Measurements from ENCODE around the gene MYO7B.

The MYO7B gene

DNA sequence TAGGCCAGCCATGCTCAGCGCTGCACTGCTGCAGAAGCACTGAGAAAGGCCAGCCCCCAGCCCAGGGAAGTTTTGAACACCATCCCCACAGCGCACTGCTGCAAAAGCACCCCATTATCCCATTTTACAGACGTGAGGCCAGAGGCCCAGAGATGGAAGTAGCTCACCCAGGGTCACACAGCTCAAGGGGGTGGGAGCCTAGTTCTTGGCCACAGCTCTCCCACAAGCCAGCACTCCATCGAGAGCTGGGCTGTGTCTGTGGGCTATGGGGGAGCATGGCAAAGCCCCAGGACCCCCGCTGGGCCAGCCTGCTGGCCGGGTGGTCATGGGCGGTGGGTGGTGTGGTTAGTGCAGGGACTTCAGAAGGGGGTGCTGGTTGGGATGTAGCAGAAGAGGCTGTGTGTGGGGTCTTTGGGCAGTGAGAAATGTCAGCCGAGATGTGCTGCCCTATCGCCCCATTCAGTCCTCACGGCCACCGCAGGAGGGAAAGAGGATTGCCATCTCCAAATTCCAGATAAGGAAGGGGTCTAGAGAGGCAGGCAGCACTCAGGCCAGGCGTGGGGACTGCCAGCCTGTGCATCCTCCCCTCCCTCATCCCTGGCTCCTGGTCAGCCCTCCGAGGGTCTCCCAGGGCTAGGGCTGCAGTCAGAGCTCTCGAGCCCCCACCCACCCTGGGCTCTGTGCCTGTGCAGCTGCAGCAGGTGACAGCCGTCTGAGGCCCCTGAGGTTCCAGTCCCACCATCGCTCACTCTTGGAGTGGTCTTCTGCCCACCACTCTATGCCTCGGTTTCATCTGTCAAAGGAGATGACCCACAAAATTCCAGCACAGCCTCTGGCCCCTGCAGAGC, 93.5 kb downstream of the MYO7B start:
- DNase-seq = no peak

DNA sequence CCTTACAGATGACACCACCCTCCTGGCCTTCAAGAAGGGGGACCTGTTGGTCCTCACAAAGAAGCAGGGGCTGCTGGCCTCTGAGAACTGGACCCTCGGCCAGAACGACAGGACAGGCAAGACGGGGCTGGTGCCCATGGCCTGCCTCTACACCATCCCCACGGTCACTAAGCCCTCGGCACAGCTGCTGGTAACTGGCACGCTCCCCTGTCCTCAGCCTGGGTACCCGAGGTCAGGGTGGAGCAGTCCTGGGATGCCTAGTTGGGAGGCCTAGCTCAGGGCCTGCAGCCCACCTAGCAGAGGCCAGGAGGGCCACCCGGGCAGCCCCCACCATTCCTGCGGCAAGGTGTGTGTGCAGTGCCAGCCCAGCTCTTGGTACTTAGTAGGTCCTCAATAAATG, 94.2 kb downstream of the MYO7B start:
- DNase-seq = no peak

DNA sequence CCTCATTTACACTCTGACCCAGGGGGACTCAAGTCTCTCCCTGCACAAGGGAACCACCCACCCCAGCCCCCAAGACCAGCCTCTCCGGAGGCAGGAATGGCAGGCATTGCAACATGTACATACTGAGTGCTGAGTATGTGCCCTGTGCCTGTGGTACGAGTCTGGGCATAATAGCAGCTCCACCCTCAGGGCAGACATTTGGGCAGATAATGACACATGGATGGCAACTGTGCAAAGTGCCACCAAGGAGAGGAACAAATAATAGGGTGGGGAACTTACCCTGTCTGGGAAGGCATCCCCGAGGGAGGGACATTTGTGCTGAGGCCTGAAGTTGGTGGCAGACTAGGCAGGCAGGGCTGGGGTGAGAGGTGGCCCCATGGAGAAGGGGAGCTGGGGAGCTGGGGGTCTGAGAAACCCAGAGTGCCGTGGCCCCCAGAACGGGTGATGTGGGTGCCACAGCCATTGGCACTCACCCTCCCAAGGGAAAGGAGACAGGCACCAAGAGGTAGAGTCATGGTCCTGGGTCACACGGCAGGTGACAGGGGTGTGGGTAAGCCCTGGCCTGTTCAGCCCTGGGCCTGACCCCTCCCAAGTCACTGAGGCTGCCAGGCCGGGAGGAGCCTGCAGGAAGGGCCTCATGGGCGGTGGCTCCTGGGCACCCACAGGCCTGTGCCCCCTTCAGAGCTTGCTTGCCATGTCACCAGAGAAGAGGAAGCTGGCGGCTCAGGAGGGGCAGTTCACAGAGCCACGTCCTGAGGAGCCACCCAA, 94.8 kb downstream of the MYO7B start:
- DNase-seq = no peak

DNA sequence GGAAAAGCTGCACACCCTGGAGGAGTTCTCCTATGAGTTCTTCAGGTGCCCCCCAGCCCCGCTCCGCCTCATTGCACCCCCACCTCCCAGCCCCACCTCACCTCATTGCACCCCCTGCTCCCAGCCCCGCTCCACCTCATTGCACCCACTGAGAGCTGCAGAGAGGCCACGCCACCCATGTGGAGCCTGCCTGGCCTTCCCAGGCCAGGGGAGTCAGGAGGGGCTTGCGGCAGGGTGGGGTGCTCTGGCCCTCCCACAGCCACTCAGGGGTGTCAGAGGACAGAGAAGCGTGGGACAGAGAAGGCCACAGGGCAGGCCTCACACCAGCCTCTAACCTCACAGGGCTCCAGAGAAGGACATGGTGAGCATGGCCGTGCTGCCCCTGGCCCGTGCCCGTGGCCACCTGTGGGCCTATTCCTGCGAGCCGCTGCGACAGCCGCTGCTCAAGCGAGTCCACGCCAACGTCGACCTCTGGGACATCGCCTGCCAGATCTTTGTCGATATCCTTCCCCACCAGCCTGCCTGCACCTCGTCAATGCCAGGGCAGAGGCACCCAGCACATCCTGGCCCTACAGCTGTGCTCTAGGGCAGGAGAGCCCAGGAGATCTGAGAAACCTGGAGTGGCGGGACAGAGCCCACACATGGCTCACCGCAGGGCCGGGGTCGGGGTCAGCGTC, 95.5 kb downstream of the MYO7B start:
- DNase-seq = no peak

DNA sequence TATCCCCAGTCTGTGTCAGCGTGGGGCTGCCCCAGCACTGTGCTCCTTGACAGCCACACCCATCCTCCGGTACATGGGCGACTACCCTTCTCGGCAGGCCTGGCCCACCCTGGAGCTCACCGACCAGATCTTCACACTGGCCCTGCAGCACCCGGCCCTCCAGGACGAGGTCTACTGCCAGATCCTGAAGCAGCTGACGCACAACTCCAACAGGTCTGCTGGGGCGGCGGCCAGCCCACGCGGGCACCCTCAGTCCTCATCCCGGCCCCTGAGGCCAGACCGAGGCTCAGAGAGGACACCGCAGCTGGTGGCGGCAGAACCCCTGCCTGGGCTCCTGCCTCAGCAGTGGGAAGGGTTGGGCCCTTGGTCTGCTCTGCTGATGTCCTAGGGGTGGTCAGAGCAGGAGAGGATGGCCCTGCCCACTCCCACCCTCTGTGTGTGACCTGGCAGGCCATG, 96.1 kb downstream of the MYO7B start:
- DNase-seq = no peak

DNA sequence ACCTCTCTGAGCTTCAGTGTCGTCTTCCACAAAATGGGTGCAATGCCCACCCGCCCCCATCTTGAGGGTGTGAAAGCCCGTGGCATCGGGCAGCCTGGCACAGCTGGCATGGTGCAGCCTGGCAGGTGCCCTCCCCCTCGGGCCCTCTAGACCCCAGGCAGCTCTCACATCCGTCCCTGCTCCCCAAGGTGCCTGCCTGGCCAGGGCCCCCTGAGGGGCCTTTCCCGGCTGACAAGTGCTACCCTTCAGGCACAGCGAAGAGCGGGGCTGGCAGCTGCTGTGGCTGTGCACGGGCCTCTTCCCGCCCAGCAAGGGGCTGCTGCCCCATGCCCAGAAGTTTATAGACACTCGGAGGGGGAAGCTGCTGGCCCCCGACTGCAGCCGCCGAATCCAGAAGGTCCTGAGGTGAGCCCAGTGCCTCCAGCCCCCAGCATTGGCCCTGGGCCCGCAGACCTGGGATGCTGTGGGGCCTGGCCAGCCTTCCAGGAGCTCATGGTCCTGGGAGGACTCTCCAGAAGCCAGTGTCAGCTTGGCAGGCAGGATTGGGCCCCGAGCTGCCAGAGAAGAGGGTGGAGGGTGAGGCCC, 96.6 kb downstream of the MYO7B start:
- DNase-seq = no peak

DNA sequence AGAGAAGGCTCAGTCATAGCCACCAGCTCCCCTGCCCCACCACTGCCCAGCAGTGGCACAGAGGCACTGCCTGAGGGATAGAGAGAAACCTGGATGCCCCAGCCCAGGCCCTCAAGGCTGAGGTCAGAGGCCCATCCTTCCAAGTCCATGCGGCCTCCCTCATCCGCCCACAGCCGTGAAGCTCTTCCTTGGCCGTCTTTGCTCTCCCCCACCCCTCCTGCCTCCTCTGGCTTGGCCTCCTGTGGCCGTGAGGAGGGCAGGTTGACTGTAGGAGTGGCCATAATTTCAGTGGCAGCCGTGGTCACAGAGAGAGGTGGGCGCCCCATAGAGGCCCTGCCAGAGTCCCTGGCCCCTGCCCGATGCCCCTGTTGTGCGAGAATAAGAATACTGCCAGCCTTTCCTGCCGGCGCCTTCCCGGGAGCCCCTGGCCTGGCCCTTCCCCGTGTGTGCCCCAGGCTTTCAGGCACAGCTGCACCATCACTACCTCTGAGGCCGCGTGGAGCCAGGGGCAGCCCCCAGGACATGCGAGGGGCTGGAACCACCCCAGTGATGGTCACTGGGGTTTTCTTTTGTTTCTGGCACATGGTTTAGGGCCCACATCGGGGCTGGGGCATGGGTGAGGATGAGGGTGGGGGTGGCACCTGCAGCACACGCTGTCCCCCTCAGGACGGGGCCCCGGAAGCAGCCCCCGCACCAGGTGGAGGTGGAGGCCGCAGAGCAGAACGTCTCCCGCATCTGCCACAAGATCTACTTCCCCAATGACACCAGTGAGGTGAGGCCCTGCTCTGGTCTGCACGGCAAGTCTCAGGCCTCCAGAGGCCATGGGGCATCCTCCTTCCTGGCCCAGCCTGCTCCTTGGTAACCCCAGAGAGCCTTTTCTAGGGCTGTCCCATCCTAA, 97.4 kb downstream of the MYO7B start:
- DNase-seq = no peak

DNA sequence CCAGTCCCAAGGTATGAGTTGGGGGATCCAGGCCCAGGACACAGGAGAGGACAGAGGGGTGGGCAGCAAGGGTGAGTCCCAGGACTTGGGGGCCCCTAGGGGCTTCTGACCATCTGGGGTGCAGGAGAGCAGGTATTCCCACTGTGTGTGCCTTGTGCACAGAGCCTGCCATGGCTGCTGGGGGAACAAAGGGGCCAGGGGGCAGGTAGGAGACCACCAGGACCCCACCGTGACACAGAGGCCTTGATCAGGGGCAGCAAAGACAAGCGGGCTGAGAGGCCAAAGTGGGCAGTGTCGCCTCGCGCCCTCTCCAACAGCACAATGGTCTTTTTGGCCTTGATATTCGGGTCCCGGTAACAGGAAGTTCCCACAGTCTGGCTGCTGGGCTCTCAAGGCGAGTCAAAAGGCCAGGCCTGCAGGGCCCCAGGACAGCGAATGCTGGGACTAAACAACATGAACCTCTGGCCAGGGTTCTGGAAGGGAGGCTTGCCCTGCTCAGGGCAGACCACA, 98.1 kb downstream of the MYO7B start:
- no peak for DNase-seq

DNA sequence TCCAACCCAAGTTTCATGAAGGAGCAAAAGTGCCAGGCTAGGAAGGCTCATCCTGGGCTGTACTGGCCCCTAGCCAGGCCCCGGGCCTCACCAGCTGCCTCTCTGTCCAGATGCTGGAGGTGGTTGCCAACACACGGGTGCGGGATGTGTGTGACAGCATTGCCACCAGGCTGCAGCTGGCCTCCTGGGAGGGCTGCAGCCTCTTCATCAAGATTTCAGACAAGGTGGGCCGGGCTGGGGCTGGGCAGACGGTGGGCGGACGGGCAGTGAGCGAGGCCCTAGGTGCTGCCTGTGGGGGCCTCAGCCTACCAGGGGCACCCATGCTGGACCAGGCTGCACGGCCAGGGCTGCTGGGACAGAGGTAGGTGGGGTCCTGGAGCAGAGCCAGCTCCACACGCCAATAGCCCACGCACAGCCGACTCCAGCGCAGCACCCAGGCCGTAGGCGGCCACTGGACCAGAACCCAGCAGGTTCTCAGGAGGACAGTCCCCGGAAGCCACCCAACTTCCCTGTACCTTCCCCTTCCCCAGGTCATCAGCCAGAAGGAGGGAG, 98.7 kb downstream of the MYO7B start:
- DNase-seq = no peak

DNA sequence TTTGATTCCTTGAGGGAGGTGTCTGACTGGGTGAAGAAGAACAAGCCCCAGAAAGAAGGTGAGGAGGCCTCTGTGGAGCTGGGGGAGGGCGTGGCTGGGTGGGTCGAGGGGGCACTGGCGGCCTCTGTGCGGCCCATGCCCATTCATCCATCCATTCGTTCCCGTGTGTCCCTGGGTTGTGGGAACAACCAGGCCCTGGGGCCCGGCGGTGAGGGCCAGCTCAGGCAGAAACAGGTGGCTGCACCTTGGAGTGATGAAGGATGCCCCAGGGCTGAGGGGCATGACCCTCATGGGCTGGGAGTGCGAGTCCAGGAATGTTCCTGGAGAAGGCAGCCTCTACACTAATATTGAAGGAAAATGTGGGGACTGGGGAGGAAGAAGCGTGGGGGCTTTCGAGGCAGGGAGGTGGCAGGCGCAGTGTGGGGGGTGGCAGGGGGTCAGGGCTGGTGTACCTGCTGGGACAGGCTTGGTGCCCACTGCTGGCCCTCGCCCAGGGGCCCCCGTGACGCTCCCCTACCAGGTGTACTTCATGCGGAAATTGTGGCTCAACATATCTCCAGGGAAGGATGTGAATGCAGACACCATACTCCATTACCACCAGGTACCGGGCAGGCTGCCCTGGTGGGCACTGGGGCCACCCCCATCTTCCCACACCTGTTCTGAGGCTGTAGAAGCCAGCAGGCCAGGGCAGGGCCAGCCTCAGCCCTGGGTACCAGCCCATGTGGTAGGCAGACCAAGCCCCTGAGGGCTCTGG, 99.3 kb downstream of the MYO7B start:
- no peak for DNase-seq

DNA sequence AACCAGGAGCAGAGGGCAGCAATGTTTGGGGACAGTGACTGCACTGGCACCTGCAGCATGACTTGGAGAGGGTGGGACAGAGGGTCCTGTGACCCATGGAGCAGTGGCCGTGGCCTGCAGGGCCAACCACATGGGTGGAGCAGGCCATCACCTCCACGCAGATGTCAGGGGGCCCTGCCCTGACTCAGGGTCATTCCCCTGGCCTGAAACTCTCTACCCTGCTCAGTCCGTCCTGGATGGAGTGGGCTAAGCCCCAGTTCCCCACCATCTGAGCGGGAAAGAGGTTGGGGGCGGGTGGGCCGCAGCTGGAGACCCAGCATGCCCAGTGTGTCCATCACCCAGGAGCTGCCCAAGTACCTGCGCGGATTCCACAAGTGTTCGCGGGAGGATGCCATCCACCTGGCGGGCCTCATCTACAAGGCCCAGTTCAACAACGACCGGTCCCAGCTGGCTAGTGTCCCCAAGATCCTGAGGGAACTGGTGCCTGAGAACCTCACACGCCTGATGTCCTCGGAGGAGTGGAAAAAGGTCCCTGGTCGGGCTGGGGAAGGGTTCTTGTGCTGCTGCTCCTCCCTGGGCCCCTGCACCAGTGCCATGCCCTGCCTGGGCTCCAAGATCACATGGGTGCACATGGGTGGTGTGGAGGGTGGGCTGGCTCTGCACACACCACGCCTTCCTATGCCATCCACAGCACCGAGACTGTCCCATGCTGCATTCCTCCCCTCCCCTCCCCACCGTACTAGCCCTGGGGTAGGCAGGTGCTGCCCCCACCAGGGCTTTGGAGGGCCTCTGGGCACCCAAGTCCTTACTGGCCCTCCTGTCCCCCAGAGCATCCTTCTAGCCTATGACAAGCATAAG, 100.1 kb downstream of the MYO7B start:
- no peak for DNase-seq

DNA sequence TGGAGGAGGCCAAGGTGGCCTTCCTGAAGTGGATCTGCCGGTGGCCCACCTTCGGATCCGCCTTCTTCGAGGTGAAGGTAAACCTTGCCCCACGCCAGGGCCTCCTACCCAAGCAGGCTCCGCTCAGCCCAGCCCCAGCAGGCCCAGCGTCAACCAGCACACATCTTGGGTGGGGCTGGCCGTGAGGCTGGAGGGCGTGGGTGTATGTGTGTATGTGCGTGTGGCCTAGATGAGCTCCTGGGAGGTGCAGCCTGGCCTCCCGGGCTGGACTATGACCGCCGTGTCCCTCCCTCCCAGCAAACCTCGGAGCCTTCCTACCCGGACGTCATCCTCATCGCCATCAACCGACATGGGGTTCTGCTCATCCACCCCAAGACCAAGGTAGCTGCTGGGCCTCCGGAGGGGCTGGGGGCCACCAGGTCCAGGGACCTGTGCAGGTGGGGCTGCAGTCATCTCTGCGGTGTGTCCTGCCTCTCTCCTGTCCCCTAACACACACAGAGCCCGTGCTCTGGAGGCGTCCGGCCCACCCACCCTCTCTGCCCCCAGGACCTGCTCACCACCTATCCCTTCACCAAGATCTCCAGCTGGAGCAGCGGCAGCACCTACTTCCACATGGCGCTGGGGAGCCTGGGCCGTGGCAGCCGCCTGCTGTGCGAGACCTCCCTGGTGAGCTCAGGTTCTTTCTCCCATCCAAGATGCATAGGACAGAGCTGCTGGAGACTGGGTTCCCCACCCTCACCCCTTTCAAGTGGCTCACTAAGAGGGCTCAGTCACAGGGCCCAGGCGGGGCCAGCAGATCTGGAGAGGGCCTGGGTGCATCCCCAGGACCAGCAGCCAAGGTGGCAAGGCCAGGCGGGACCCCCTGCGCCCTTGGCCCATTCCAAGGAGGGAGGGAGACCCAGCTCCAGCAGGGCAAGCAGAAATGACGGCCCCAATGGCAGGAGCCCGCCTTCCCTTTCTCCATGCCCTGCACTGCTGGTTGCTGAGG, 101.1 kb downstream of the MYO7B start:
- no peak for DNase-seq

DNA sequence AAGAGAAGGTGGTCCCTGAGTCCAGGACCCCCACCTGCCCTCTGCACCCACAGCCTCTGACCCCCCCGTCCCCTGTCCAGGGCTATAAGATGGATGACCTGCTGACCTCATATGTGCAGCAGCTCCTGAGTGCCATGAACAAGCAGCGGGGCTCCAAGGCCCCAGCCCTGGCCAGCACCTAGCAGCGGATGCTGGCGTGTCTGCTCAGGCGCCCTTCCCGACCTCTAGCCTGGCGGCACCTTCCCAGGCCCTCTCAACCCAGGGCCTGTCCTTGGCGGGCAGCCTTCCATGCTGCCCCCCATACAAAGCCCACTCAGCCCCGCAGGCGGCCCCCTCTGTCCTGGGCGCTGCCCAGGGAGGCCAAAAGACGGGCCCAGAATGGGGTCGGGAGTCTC, 101.8 kb downstream of the MYO7B start:
- DNase-seq = no peak

DNA sequence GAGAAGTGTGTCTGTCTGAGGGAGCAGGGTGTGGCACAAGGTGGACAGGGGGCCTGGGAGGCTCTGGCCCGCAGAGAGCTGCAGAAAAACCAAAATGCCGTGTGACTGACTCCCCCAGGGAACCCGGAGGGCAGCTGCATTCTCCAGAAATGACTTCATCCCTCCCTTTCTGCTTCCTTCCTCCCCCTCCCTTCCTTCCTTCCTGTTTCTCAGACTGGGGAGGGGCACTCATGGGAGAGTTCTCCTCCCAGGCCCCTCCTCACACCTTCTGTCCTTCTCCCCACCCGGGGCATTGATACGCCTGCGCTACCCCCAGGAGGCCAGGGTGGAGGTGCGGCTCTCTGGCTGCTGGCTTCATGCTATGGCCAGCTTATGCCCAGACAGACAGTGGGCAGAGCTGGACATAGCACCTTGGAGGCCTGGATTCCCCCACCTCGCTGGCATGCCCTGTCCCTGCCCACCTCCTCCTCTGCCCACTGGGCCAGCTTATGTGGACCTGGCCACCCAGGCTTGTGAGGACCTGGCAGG, 102.3 kb downstream of the MYO7B start:
- no peak for DNase-seq

DNA sequence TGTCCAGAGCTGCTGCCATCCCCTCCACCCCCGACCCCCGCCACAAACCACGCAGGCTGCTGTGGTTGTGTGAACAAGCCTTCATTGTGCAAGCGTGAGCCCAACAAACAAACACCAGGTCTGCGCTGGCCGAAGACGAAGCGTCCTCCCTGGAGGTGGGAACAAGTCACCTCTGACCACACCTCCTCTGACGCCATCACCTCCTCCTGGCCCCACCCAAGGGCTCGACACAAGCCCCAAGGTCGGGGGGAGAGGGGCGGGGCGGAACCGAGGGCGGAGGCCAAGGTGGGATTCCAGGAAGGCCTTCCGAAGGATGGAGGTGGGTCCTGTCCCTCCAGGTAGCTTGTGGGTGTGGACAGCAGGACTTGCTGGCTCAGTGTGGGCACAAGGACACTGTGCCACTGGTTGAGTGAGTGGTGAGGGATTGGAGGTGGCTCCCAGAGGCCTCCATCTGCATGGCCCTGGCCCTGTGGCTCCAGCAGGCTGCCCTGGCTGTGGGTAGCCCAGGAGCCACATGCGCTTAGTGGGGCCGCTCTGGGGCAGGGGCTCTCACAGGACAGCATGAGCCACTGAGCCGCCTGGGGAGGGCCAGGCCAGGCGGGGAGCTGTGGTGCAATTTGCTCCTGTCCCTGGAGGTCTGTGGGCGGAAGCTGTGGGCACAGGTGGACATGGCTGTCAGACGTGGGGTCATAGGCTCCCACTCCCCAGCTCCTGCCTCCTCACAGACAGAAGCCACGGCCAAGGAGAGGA, 103.1 kb downstream of the MYO7B start:
- DNase-seq = no peak

DNA sequence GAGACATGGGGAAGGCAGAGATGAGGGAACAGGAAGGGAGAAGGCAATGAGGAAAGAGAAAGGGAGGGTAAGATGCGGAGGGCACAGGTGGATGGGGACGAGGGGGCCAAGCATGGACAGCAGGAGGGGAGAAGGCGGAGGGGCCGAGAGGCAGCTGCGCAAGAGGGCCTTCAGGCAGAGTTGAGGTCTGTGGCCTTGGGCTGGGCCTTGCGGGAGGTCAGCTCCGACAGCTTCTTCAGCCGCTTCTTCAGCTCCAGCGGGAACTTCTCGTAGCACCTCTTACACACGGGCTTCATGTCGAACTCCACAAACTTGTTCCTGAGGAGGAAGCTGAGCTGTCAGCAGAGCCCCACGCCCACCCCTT, 103.6 kb downstream of the MYO7B start:
- DNase-seq = no peak

Data from stimulated activated CD4-positive, alpha-beta T cell treated with anti-CD3 and anti-CD28 coated beads, Interleukin-12 subunit alpha, Interleukin-12 subunit beta, amount 100 ng/mL, for 4 hours (primary cell).